Neural progenitor cell (in vitro differentiated cells): ENCODE measurements around the gene SPDYE6.
"Not testable (repeated sequence)": the region's sequence is repeated elsewhere in the genome, so short reads cannot be mapped to it uniquely, and the experiment has no call there.

Experiments
- EZH2 ChIP-seq: fragments of 200-600 bp; sonication (generic); IDR thresholded peaks from 2 replicates; pipeline ENCODE4 v1.6.1; 2017; ENCODE audit warnings: antibody characterized with exemption, mild to moderate bottlenecking, moderate library complexity
- EZH2phosphoT487 ChIP-seq: fragments of 200-600 bp; sonication (generic); IDR thresholded peaks from 2 replicates; pipeline ENCODE4 v1.6.1; 2017; ENCODE audit warnings: antibody characterized with exemption
- TF ChIP-seq, protein P1 (sequence below): fragments of 200-600 bp; sonication (generic); IDR thresholded peaks from 2 replicates; pipeline ENCODE4 v1.5.1; 2017; ENCODE audit warnings: antibody characterized with exemption, mild to moderate bottlenecking

GRCh38 chr7:102372796-102373195 lies 16.6 kb upstream of the SPDYE6 start:
- not testable (repeated sequence) for TF ChIP-seq EZH2, EZH2phosphoT487
- TF ChIP-seq, protein P1, sequence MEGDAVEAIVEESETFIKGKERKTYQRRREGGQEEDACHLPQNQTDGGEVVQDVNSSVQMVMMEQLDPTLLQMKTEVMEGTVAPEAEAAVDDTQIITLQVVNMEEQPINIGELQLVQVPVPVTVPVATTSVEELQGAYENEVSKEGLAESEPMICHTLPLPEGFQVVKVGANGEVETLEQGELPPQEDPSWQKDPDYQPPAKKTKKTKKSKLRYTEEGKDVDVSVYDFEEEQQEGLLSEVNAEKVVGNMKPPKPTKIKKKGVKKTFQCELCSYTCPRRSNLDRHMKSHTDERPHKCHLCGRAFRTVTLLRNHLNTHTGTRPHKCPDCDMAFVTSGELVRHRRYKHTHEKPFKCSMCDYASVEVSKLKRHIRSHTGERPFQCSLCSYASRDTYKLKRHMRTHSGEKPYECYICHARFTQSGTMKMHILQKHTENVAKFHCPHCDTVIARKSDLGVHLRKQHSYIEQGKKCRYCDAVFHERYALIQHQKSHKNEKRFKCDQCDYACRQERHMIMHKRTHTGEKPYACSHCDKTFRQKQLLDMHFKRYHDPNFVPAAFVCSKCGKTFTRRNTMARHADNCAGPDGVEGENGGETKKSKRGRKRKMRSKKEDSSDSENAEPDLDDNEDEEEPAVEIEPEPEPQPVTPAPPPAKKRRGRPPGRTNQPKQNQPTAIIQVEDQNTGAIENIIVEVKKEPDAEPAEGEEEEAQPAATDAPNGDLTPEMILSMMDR, result not testable (repeated sequence)
